Motor neuron (in vitro differentiated cells): ENCODE data around the gene C16orf78. TPM values are rescaled to one million over a fixed set of nuclear protein-coding genes. Genes with fewer than 3 reads are reported as not detected.
"Not testable (repeated sequence)": the region's sequence is repeated elsewhere in the genome, so short reads cannot be mapped to it uniquely, and the experiment has no call there.

Experiments
- ATAC-seq, 8 experiments: fragments of 200-7000 bp; cut with Tn5 transposase; replicated peaks in 6 of 8; 2 replicates each; pipeline ENCODE4 v1.8.0; 2021; ENCODE audit warnings: mild to moderate bottlenecking in 8 of 8, moderate library complexity in 8 of 8
- H3K27ac ChIP-seq, 2 donors: fragments of 250-450 bp; sonication (Bioruptor Pico); 2 replicates each; pipeline ENCODE4 v1.9.0; 2021; ENCODE audit warnings: antibody characterized with exemption in 2 of 2, mild to moderate bottlenecking in 2 of 2, moderate library complexity in 1 of 2
- H3K4me1 ChIP-seq, 2 donors: fragments of 250-450 bp; sonication (Bioruptor Pico); replicated peaks in 1 of 2; 2 replicates each; pipeline ENCODE4 v1.6.1; 2021; ENCODE audit warnings: antibody characterized with exemption in 2 of 2, mild to moderate bottlenecking in 2 of 2, moderate library complexity in 1 of 2
- H3K4me3 ChIP-seq, 5 donors: fragments of 250-450 bp; sonication (Bioruptor Pico); 2 replicates each; pipeline ENCODE4 v1.9.0; 2021; ENCODE audit warnings: antibody characterized with exemption in 5 of 5, mild to moderate bottlenecking in 5 of 5, moderate library complexity in 4 of 5
- WGBS, 10 experiments: fragments of 450-650 bp; shearing (Covaris generic); methylation state at CpG; one replicate each; pipeline ENCODE4 v1.0.0; 2022; 5-methylcytosine and 5-hydroxymethylcytosine counted together
- in situ Hi-C, 9 experiments: fragments of 400-800 bp; cut with MboI; loops; one replicate each; pipeline ENCODE4 v1.15.0; 2021; ENCODE audit warnings: low sequenced_read_pairs in 9 of 9, low pct_unique_long_range_greater_than_20kb in 2 of 9; ENCODE audit not compliant: unreplicated experiment in 9 of 9
- total RNA-seq, 8 experiments: library from RNA; unstranded; fragments of 300-600 nt; gene quantifications; 2 replicates each; pipeline versions ENCODE4 v1.2.3 to v1.2.4, GENCODE V29; 2022

Gene C16orf78
- total RNA-seq, 8 experiments from 2014 or later: not detected

GRCh38 chr16:49352892-49353291, 20.7 kb upstream of the C16orf78 start:
- in situ Hi-C loops: loop anchor here in 2 of 9 experiments (10.0 to 25.0 kb wide), 2 partner anchors 666 to 668 kb away; no protein-coding TSS in a partner anchor

GRCh38 chr16:49353680-49354079, 19.9 kb upstream of the C16orf78 start:
- H3K4me1 ChIP-seq: no peaks in the 10 kb centered on the region
- no peak overlapping the region for H3K4me3 ChIP-seq
- no peak overlapping the region for H3K27ac ChIP-seq
- in situ Hi-C loops: loop anchor here in 2 of 9 experiments (10.0 to 25.0 kb wide), 2 partner anchors 666 to 669 kb away; no protein-coding TSS in a partner anchor
- peak in 2 of 8 experiments; percentile 46 to 52 for ATAC-seq
- 8 to 100% (median 72%) methylated on average over 1 to 5 of the region's 5 CpGs; no CpG with 5 or more reads in 4 of the 10 experiments for WGBS, 10 experiments

More at GRCh38 chr16:49352892-49353291, 20.7 kb upstream of the C16orf78 start:
- no peaks in the 10 kb centered on the region for H3K4me1 ChIP-seq
- H3K27ac ChIP-seq: no peak overlapping the region
- WGBS, 10 experiments: 17 to 90% (median 27%) methylated on average over 1 to 3 of the region's 4 CpGs; no CpG with 5 or more reads in 4 of the 10 experiments
- H3K4me3 ChIP-seq: no peak overlapping the region
- peak in 3 of 8 experiments; percentile 70 to 78 (median 72) for ATAC-seq

GRCh38 chr16:49354101-49354500, 19.5 kb upstream of the C16orf78 start:
- ATAC-seq: no peak
- Histone ChIP-seq H3K4me3 (no peak overlapping the region), H3K27ac (no peak overlapping the region), H3K4me1 (no peaks in the 10 kb centered on the region)
- 10 to 81% (median 62%) methylated on average over 1 to 4 of the region's 6 CpGs; no CpG with 5 or more reads in 1 of the 10 experiments for WGBS, 10 experiments
- in situ Hi-C loops: loop anchor here in 2 of 9 experiments (10.0 to 25.0 kb wide), 2 partner anchors 667 to 669 kb away; no protein-coding TSS in a partner anchor

GRCh38 chr16:49354991-49355390, 18.6 kb upstream of the C16orf78 start:
- H3K27ac ChIP-seq: no peak overlapping the region
- H3K4me1 ChIP-seq: no peaks in the 10 kb centered on the region
- H3K4me3 ChIP-seq: no peak overlapping the region
- in situ Hi-C loops: loop anchor here in 2 of 9 experiments (10.0 to 25.0 kb wide), 2 partner anchors 668 to 670 kb away; no protein-coding TSS in a partner anchor
- 0 to 57% (median 54%) methylated on average over 1 to 6 of the region's 6 CpGs; no CpG with 5 or more reads in 6 of the 10 experiments for WGBS, 10 experiments
- ATAC-seq: no peak

- WGBS, 10 experiments: 64 to 71% methylated on average over 1 to 2 of the region's 6 CpGs; no CpG with 5 or more reads in 8 of the 10 experiments
- no peak overlapping the region for H3K4me3 ChIP-seq
- no peak for ATAC-seq
- H3K4me1 ChIP-seq: no peaks in the 10 kb centered on the region
- in situ Hi-C loops: loop anchor here in 2 of 9 experiments (10.0 to 25.0 kb wide), 2 partner anchors 669 to 671 kb away; no protein-coding TSS in a partner anchor
- H3K27ac ChIP-seq: no peak overlapping the region
Measured at GRCh38 chr16:49355933-49356665, 17.5 kb upstream of the C16orf78 start.

GRCh38 chr16:49356728-49357488, 16.7 kb upstream of the C16orf78 start:
- in situ Hi-C loops: loop anchor here in 2 of 9 experiments (10.0 to 25.0 kb wide), 2 partner anchors 670 to 672 kb away; no protein-coding TSS in a partner anchor
- ATAC-seq: no peak
- 20 to 80% (median 65%) methylated on average over 1 to 12 of the region's 20 CpGs; no CpG with 5 or more reads in 1 of the 10 experiments for WGBS, 10 experiments
- Histone ChIP-seq H3K27ac (no peak overlapping the region), H3K4me3 (no peak overlapping the region), H3K4me1 (no peaks in the 10 kb centered on the region)

- WGBS, 10 experiments: 0 to 52% (median 5%) methylated on average over 1 to 4 of the region's 4 CpGs; no CpG with 5 or more reads in 6 of the 10 experiments
- Histone ChIP-seq H3K4me3 (no peak overlapping the region), H3K27ac (no peak overlapping the region), H3K4me1 (no peaks in the 10 kb centered on the region)
- in situ Hi-C loops: loop anchor here in 2 of 9 experiments (10.0 to 25.0 kb wide), 2 partner anchors 672 to 675 kb away; no protein-coding TSS in a partner anchor
- no peak for ATAC-seq
Measured at GRCh38 chr16:49359591-49359990, 14.0 kb upstream of the C16orf78 start.

- 7 to 80% (median 50%) methylated on average over 1 to 5 of the region's 6 CpGs; no CpG with 5 or more reads in 5 of the 10 experiments for WGBS, 10 experiments
- in situ Hi-C loops: loop anchor here in 1 of 9 experiments (25.0 kb wide), 1 partner anchor 674 kb away; no protein-coding TSS in a partner anchor
- not testable (repeated sequence) for ATAC-seq, H3K4me1 ChIP-seq, H3K27ac ChIP-seq, H3K4me3 ChIP-seq
Measured at GRCh38 chr16:49361731-49362130, 11.9 kb upstream of the C16orf78 start.

GRCh38 chr16:49362230-49362629, 11.4 kb upstream of the C16orf78 start:
- H3K4me3 ChIP-seq: no peak overlapping the region
- no peak overlapping the region for H3K27ac ChIP-seq
- peak in 1 of 8 experiments; percentile 30 for ATAC-seq
- in situ Hi-C loops: loop anchor here in 1 of 9 experiments (25.0 kb wide), 1 partner anchor 675 kb away; no protein-coding TSS in a partner anchor
- WGBS, 10 experiments: 0 to 67% (median 33%) methylated on average over 1 of the region's 3 CpGs; no CpG with 5 or more reads in 5 of the 10 experiments
- no peaks in the 10 kb centered on the region for H3K4me1 ChIP-seq

GRCh38 chr16:49365711-49366509, 7.7 kb upstream of the C16orf78 start:
- no peak overlapping the region for H3K4me3 ChIP-seq
- no peak for ATAC-seq
- WGBS, 10 experiments: 52 to 100% (median 83%) methylated on average over 2 to 4 of the region's 4 CpGs; no CpG with 5 or more reads in 1 of the 10 experiments
- in situ Hi-C loops: loop anchor here in 1 of 9 experiments (25.0 kb wide), 1 partner anchor 679 kb away; no protein-coding TSS in a partner anchor
- no peak overlapping the region for H3K27ac ChIP-seq
- no peaks in the 10 kb centered on the region for H3K4me1 ChIP-seq

- in situ Hi-C loops: loop anchor here in 1 of 9 experiments (25.0 kb wide), 1 partner anchor 679 kb away; no protein-coding TSS in a partner anchor
- no peak overlapping the region for H3K27ac ChIP-seq
- H3K4me3 ChIP-seq: no peak overlapping the region
- 0 to 80% (median 32%) methylated on average over 2 to 3 of the region's 3 CpGs; no CpG with 5 or more reads in 2 of the 10 experiments for WGBS, 10 experiments
- no peaks in the 10 kb centered on the region for H3K4me1 ChIP-seq
- ATAC-seq: no peak
Measured at GRCh38 chr16:49366669-49367068, 6.9 kb upstream of the C16orf78 start.
